Activated CD8-positive, alpha-beta T cell treated with anti-CD3 and anti-CD28 coated beads for 36 hours (primary cell): ENCODE data around the gene SLC25A14. TPM values are rescaled to one million over a fixed set of nuclear protein-coding genes. Genes with fewer than 3 reads are reported as not detected.
A peak's percentile ranks its signal among the peaks of the same experiment; 100 is the strongest.

Source experiments
- ATAC-seq: fragments of 200-7000 bp; cut with Tn5 transposase; one replicate; pipeline ENCODE4 v1.10.0; 2021; ENCODE audit warnings: mild to moderate bottlenecking, moderate library complexity
- CTCF ChIA-PET: fragments of 350-600 bp; sonication (Branson Sonifier 250); formaldehyde crosslinking; loops from one replicate; lab custom pipeline; 2021; ENCODE audit warnings: antibody characterized with exemption; lab: Charles Lee
- POLR2A ChIA-PET: fragments of 350-600 bp; sonication (Branson Sonifier 250); formaldehyde crosslinking; loops from one replicate; lab custom pipeline; 2021; ENCODE audit warnings: antibody characterized with exemption; lab: Charles Lee
- DNase-seq: peaks from one replicate; pipeline ENCODE4 v3.0.0-alpha.2; 2020
- H3K27ac Mint-ChIP-seq: one replicate; pipeline ENCODE4 v1.8.0; 2021; ENCODE audit warnings: mild to moderate bottlenecking, mixed read lengths
- H3K27me3 Mint-ChIP-seq: one replicate; pipeline ENCODE4 v1.8.0; 2021; ENCODE audit warnings: mixed read lengths
- H3K36me3 Mint-ChIP-seq: one replicate; pipeline ENCODE4 v1.8.0; 2021; ENCODE audit warnings: low read depth, mixed read lengths
- H3K4me1 Mint-ChIP-seq: one replicate; pipeline ENCODE4 v1.8.0; 2021; ENCODE audit warnings: low read depth, mixed read lengths
- H3K4me3 Mint-ChIP-seq: one replicate; pipeline ENCODE4 v1.8.0; 2021; ENCODE audit warnings: mild to moderate bottlenecking, moderate library complexity, mixed read lengths
- H3K9me3 Mint-ChIP-seq: one replicate; pipeline ENCODE4 v1.8.0; 2021; ENCODE audit warnings: mixed read lengths
- intact Hi-C: fragments of 100-400 bp; cut with micrococcal nuclease; formaldehyde crosslinking; loops from one replicate; pipeline ENCODE4 v1.10.0; 2022
- total RNA-seq, 2 experiments: library from RNA; stranded (reverse); gene quantifications; one replicate each; pipeline ENCODE4 v1.2.3, GENCODE V29; 2021
- TF ChIP-seq, protein P1 (sequence below): fragments of 200-600 bp; IDR thresholded peaks from one replicate; pipeline ENCODE4 v1.8.0; 2022; ENCODE audit warnings: antibody characterized with exemption, mild to moderate bottlenecking

SLC25A14 gene
- total RNA-seq, 2 experiments from 2014 or later = 6.7 to 8.6 TPM

DNA sequence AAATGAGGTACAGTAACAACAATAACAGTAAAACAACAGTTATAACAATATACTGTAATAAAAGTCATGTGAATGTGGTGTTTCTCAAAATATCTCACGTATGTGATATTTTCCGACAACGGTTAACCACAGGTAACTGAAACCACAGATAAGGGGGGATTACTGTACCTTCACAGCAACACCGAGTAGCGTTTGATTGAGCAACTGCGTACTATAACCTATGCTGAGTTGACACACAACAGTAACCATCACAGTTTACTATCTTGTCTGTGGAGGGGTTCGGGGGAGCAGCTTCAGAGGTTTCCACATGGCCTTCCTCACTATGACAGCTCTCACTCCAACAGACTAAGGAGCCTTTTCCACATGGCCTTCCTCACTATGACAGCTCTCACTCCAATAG is 75.5 kb downstream of the SLC25A14 start:
- CTCF ChIA-PET = no interaction called here
- TF ChIP-seq, protein P1, sequence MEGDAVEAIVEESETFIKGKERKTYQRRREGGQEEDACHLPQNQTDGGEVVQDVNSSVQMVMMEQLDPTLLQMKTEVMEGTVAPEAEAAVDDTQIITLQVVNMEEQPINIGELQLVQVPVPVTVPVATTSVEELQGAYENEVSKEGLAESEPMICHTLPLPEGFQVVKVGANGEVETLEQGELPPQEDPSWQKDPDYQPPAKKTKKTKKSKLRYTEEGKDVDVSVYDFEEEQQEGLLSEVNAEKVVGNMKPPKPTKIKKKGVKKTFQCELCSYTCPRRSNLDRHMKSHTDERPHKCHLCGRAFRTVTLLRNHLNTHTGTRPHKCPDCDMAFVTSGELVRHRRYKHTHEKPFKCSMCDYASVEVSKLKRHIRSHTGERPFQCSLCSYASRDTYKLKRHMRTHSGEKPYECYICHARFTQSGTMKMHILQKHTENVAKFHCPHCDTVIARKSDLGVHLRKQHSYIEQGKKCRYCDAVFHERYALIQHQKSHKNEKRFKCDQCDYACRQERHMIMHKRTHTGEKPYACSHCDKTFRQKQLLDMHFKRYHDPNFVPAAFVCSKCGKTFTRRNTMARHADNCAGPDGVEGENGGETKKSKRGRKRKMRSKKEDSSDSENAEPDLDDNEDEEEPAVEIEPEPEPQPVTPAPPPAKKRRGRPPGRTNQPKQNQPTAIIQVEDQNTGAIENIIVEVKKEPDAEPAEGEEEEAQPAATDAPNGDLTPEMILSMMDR = no peak
- intact Hi-C loops = no loop called here
- Mint-ChIP-seq H3K9me3 (no peaks in the 10 kb centered on the region), H3K27me3 (no peaks in the 10 kb centered on the region), H3K36me3 (peaks cover 9% of the 10 kb centered on the region), H3K4me3 (no peak overlapping the region), H3K27ac (no peak overlapping the region), H3K4me1 (peaks cover 4% of the 10 kb centered on the region)
- POLR2A ChIA-PET = interaction anchor here (1.1 kb wide), 1 partner anchor 12 kb away, joined by 3 read pairs; no protein-coding TSS in a partner anchor
- ATAC-seq = peak; percentile 24
- no peak for DNase-seq

DNA sequence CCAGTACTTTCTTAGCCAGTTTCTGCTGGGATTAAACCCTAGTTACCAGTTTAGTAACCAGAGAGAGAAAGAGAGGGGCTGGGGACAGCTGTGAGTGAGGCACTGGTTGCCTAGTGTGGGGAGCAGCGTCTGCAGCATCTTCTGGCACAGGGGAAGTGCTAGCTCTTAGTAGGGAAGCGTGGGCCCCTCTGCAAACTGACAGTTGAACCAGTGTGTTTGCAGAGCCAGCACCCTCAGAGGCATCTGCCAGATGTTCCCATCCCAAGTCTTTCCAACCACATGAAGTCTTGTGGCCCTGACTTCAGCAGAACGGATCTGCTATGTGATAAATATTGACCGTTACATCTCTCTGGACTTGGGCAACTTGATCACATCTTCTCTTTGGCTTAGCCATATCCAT is 77.1 kb downstream of the SLC25A14 start:
- H3K27ac Mint-ChIP-seq = no peak overlapping the region
- ChIA-PET POLR2A (no interaction called here), CTCF (no interaction called here)
- TF ChIP-seq, protein P1 = no peak
- H3K4me1 Mint-ChIP-seq = peaks cover 4% of the 10 kb centered on the region
- DNase-seq (no peak), ATAC-seq (no peak)
- peaks cover 7% of the 10 kb centered on the region for H3K36me3 Mint-ChIP-seq
- H3K4me3 Mint-ChIP-seq = no peak overlapping the region
- intact Hi-C loops = no loop called here
- no peaks in the 10 kb centered on the region for H3K9me3 Mint-ChIP-seq
- no peaks in the 10 kb centered on the region for H3K27me3 Mint-ChIP-seq

DNA sequence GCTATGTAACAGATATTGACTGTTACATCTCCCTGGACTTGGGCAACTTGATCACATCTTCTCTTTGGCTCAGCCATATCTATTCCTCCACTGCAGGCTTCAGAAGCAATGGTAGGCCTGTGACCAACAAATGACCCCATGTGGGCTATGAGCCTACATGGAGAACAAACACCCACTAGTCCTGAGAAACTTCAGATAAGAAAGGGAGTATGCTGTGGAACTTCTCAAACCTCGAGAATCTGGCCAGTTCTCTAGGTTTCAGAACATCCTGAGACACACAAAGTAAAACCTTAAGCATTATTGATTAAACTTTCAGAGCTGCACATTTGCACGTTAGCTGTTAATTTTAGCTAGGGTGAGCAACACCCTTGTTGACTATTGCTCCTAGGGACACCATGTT is 78.3 kb downstream of the SLC25A14 start:
- intact Hi-C loops = no loop called here
- Mint-ChIP-seq H3K27ac (no peak overlapping the region), H3K9me3 (no peaks in the 10 kb centered on the region), H3K27me3 (no peaks in the 10 kb centered on the region), H3K4me3 (no peak overlapping the region), H3K4me1 (peaks cover 4% of the 10 kb centered on the region), H3K36me3 (peaks cover 4% of the 10 kb centered on the region)
- no peak for DNase-seq
- ATAC-seq = no peak
- POLR2A ChIA-PET = no interaction called here
- CTCF ChIA-PET = no interaction called here
- TF ChIP-seq, protein P1 = no peak

DNA sequence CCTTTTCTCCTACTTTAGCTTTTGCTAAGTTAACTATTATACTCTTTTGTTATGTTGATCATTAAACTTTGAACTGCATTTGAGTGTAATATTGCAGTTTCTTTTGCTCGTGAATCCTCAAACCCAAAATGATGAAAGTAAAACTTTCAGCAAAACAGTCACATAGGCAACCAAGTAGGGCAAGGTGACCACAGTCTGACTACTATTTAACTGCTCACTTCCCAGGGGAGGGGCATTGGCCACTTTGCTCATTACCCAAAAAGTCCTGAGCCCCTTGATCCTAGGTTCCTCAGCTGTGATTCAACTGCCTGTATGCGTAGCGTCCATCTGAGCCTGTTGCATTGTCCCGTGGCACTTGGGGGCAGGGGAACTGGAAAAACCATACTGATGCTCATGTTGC is 79.0 kb downstream of the SLC25A14 start:
- intact Hi-C loops = no loop called here
- no peak overlapping the region for H3K27ac Mint-ChIP-seq
- H3K36me3 Mint-ChIP-seq = peaks cover 4% of the 10 kb centered on the region
- H3K4me1 Mint-ChIP-seq = peaks cover 4% of the 10 kb centered on the region
- H3K9me3 Mint-ChIP-seq = no peaks in the 10 kb centered on the region
- TF ChIP-seq, protein P1 = no peak
- POLR2A ChIA-PET = no interaction called here
- H3K4me3 Mint-ChIP-seq = no peak overlapping the region
- ATAC-seq = no peak
- DNase-seq = no peak
- no peaks in the 10 kb centered on the region for H3K27me3 Mint-ChIP-seq
- CTCF ChIA-PET = no interaction called here

DNA sequence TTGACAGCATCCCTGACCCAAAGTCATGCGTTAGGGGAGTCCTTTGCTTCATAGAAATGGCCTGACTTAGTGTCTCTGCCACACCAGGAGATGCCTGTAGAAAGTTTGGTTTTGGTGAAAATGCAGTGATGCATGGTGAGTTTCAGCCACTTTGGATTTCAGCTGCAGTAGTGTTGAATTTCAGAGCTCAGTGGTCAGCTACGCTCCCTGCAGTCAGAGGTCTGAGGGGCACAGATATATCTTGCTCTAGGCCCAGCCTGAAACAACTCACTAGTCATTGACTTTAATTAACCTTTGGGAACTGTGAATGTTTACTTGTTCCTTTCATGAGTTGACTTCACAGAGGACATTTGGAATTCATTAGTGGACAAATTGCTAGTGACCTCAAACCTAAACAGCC is 79.5 kb downstream of the SLC25A14 start:
- no peak overlapping the region for H3K4me3 Mint-ChIP-seq
- no peaks in the 10 kb centered on the region for H3K9me3 Mint-ChIP-seq
- no peaks in the 10 kb centered on the region for H3K27me3 Mint-ChIP-seq
- peaks cover 2% of the 10 kb centered on the region for H3K36me3 Mint-ChIP-seq
- intact Hi-C loops = no loop called here
- no peak for DNase-seq
- ChIA-PET CTCF (no interaction called here), POLR2A (no interaction called here)
- no peak for ATAC-seq
- TF ChIP-seq, protein P1 = no peak
- peaks cover 4% of the 10 kb centered on the region for H3K4me1 Mint-ChIP-seq
- H3K27ac Mint-ChIP-seq = no peak overlapping the region

Other genes starting within 250 kb of the SLC25A14 start
- 10 to 100 TPM; 17.5 TPM for gene ELF4, start 229.4 kb upstream of the SLC25A14 start, total RNA-seq
- gene AIFM1, start 174.1 kb upstream of the SLC25A14 start, total RNA-seq = 10 to 100 TPM; 51.5 to 54.3 TPM
- gene RAB33A, start 168.0 kb upstream of the SLC25A14 start, total RNA-seq = 10 to 100 TPM; 28.2 to 28.8 TPM
- 1 to 10 TPM; 5.4 to 5.8 TPM for gene ZNF280C, start 71.0 kb upstream of the SLC25A14 start, total RNA-seq
- not detected for gene GPR119, start 45.8 kb downstream of the SLC25A14 start, total RNA-seq
- 10 to 100 TPM; 25.4 to 27.9 TPM for gene RBMX2, start 62.1 kb downstream of the SLC25A14 start, total RNA-seq